Daoy (cell line): ENCODE measurements around the gene IL4R. TPM values are rescaled to one million over a fixed set of nuclear protein-coding genes. Genes with fewer than 3 reads are reported as not detected.
"Not testable (repeated sequence)": the region's sequence is repeated elsewhere in the genome, so short reads cannot be mapped to it uniquely, and the experiment has no call there.

Source experiments
- DNase-seq: peaks from one replicate; pipeline ENCODE4 v3.0.0-alpha.2; 2015; ENCODE audit warnings: low read depth
- total RNA-seq: library from RNA; depleted of rRNA; stranded (reverse); fragments of >200 nt; shearing (Covaris generic); gene quantifications from 2 replicates; pipeline ENCODE4 v1.2.3, GENCODE V29; 2014; rRNA removed

Gene IL4R
- 6.2 and 8.6 TPM in 2 replicates for total RNA-seq

- peak; percentile 46 for DNase-seq
Observed at GRCh38 chr16:27313422-27314160, at the start of gene IL4R. TSS of gene IL4R (plus strand) at chr16:27313974. CDS start at chr16:27340204, 26,230 bp downstream.

GRCh38 chr16:27264151-27264550, 49.6 kb upstream of the IL4R start:
- peak; percentile 63 for DNase-seq

GRCh38 chr16:27265982-27266381, 47.8 kb upstream of the IL4R start:
- no peak for DNase-seq

GRCh38 chr16:27267037-27267677, 46.6 kb upstream of the IL4R start:
- no peak for DNase-seq

GRCh38 chr16:27268376-27269299, 45.1 kb upstream of the IL4R start, which contains the start of gene NSMCE1:
TSS of gene NSMCE1 (minus strand) at chr16:27268772. CDS start at chr16:27257570, 11,202 bp downstream.
- DNase-seq, result peak; percentile 96

- DNase-seq, result no peak
Observed at GRCh38 chr16:27269300-27270150, 44.2 kb upstream of the IL4R start.

GRCh38 chr16:27270349-27270748, 43.4 kb upstream of the IL4R start:
- DNase-seq, result no peak

- DNase-seq, result no peak
Observed at GRCh38 chr16:27272076-27272475, 41.7 kb upstream of the IL4R start.

GRCh38 chr16:27272697-27273096, 41.1 kb upstream of the IL4R start:
- not testable (repeated sequence) for DNase-seq

- no peak for DNase-seq
Observed at GRCh38 chr16:27273330-27273669, 40.5 kb upstream of the IL4R start.

- DNase-seq, result peak; percentile 37
Observed at GRCh38 chr16:27273670-27274423, 39.9 kb upstream of the IL4R start.

- DNase-seq, result not testable (repeated sequence)
Observed at GRCh38 chr16:27274424-27274874, 39.3 kb upstream of the IL4R start.

GRCh38 chr16:27275394-27275793, 38.4 kb upstream of the IL4R start:
- DNase-seq, result no peak

GRCh38 chr16:27281243-27281642, 32.5 kb upstream of the IL4R start:
- DNase-seq, result no peak

GRCh38 chr16:27284865-27285675, 28.7 kb upstream of the IL4R start:
- DNase-seq, result no peak

GRCh38 chr16:27285676-27286196, 28.0 kb upstream of the IL4R start:
- DNase-seq, result no peak

GRCh38 chr16:27286451-27286850, 27.3 kb upstream of the IL4R start:
- DNase-seq, result peak; percentile 88

- no peak for DNase-seq
Observed at GRCh38 chr16:27287051-27287811, 26.5 kb upstream of the IL4R start.
